Endothelial cell of umbilical vein (primary cell): ENCODE measurements around the gene DHRS2.
"Not testable (repeated sequence)": the region's sequence is repeated elsewhere in the genome, so short reads cannot be mapped to it uniquely, and the experiment has no call there.

Experiments used
- EZH2 ChIP-seq: IDR thresholded peaks from 2 replicates; pipeline ENCODE4 v1.6.1; 2012; ENCODE audit warnings: borderline replicate concordance, low read depth, mild to moderate bottlenecking, moderate library complexity, low read length, inconsistent platforms; ENCODE audit not compliant: severe bottlenecking
- FOS ChIP-seq: IDR thresholded peaks from 2 replicates; pipeline ENCODE4 v1.6.1; 2011; ENCODE audit warnings: mild to moderate bottlenecking, low read length, moderate library complexity, borderline replicate concordance; ENCODE audit not compliant: insufficient read depth
- GATA2 ChIP-seq: IDR thresholded peaks from 2 replicates; pipeline ENCODE4 v1.7.0; 2011; ENCODE audit warnings: low read depth, mild to moderate bottlenecking, moderate library complexity, mixed read lengths, low read length; ENCODE audit not compliant: insufficient read length, insufficient read depth
- JUN ChIP-seq: IDR thresholded peaks from 2 replicates; pipeline ENCODE4 v1.6.1; 2011; ENCODE audit warnings: borderline replicate concordance, low read depth; ENCODE audit not compliant: insufficient read length, insufficient read depth
- MAX ChIP-seq: IDR thresholded peaks from 2 replicates; pipeline ENCODE4 v1.6.1; 2011; ENCODE audit not compliant: insufficient read depth, insufficient read length
- MYC ChIP-seq: IDR thresholded peaks from one replicate; pipeline ENCODE4 v1.6.1; 2011; ENCODE audit warnings: mild to moderate bottlenecking, low read depth, low read length
- POLR2A ChIP-seq: IDR thresholded peaks from 2 replicates; pipeline ENCODE4 v1.6.1; 2012; ENCODE audit warnings: low read depth, mild to moderate bottlenecking, control low read depth, low read length
- POLR2AphosphoS5 ChIP-seq: IDR thresholded peaks from 2 replicates; pipeline ENCODE4 v1.6.1; 2012; ENCODE audit warnings: low read depth, mild to moderate bottlenecking, control low read depth, low read length, moderate library complexity; ENCODE audit not compliant: insufficient read depth
- TF ChIP-seq, protein P1 (sequence below), 2 donors: IDR thresholded peaks; 1 replicate in 1 of 2; 2 replicates in 1 of 2; pipeline ENCODE4 v1.5.1; 2011; ENCODE audit warnings: low read length in 2 of 2, mild to moderate bottlenecking in 2 of 2, moderate library complexity in 2 of 2, control low read depth in 1 of 2, inconsistent platforms in 1 of 2, low read depth in 1 of 2; ENCODE audit not compliant: insufficient read depth in 1 of 2; ENCODE audit errors: extremely low read depth in 1 of 2

DNA sequence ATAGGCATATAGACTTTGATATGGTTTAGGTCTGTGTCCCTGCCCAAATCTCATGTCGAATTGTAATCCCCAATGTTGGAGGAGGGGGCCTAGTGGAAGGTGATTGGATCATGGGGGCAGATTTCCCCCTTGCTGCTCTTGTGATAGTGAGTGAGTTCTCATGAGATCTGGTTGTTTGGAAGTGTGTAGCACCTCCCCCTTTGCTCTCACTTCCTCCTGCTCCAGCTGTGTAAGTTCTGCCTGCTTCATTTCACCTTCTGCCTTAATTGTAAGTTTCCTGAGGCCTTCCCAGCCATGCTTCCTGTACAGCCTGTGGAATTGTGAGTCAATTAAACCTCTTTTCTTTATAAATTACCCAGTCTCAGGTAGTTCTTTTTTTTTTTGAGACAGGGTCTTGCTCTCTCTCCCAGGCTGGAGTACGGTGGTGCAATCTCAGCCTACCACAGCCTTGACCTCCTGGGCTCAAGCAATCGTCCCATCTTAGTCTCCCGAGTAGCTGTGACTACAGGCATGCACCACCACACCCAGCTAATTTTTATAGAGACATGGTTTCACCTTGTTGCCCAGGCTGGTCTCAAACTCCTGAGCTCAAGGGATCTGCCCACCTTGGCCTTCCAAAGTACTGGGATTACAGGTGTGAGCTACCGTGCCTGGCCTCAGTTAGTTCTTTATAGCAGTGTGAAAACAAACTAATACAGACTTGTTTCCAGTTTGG is 1.3 kb upstream of the DHRS2 start:
- not testable (repeated sequence) for TF ChIP-seq EZH2, POLR2AphosphoS5, POLR2A, FOS, MAX, JUN, MYC, GATA2
- TF ChIP-seq, protein P1, sequence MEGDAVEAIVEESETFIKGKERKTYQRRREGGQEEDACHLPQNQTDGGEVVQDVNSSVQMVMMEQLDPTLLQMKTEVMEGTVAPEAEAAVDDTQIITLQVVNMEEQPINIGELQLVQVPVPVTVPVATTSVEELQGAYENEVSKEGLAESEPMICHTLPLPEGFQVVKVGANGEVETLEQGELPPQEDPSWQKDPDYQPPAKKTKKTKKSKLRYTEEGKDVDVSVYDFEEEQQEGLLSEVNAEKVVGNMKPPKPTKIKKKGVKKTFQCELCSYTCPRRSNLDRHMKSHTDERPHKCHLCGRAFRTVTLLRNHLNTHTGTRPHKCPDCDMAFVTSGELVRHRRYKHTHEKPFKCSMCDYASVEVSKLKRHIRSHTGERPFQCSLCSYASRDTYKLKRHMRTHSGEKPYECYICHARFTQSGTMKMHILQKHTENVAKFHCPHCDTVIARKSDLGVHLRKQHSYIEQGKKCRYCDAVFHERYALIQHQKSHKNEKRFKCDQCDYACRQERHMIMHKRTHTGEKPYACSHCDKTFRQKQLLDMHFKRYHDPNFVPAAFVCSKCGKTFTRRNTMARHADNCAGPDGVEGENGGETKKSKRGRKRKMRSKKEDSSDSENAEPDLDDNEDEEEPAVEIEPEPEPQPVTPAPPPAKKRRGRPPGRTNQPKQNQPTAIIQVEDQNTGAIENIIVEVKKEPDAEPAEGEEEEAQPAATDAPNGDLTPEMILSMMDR (IDR thresholded peaks at IDR 0.05; ENCODE audit: extremely low read depth in 1 of 2, insufficient read depth in 1 of 2, low read depth in 1 of 2, low read length in 2 of 2), result not testable (repeated sequence)
